Natural killer cell treated with Interleukin-12 subunit alpha and Interleukin-12 subunit beta and Interleukin-15 and Interleukin-18, amount 100 ng/mL, for 72 hours (primary cell): Measurements from ENCODE around the gene MYH9. TPM values are rescaled to one million over a fixed set of nuclear protein-coding genes. Genes with fewer than 3 reads are reported as not detected.
A peak's percentile ranks its signal among the peaks of the same experiment; 100 is the strongest.

Source experiments
- ATAC-seq, 2 donors: fragments of 150-1000 bp; cut with Tn5 transposase in 1 of 2; sonication (Bioruptor Pico), chemical (Tn5 transposase) in 1 of 2; 2 replicates each; pipeline ENCODE4 v1.10.0; 2021
- DNase-seq: peaks from one replicate; pipeline ENCODE4 v3.0.0; 2022; ENCODE audit warnings: low spot score
- H3K27ac Mint-ChIP-seq, 2 donors: 1 replicate in 1 of 2; 2 replicates in 1 of 2; pipeline ENCODE4 v1.8.0; 2022; ENCODE audit warnings: mixed read lengths in 2 of 2, mild to moderate bottlenecking in 1 of 2, moderate library complexity in 1 of 2
- H3K27me3 Mint-ChIP-seq, 2 donors: 1 replicate in 1 of 2; 2 replicates in 1 of 2; pipeline ENCODE4 v1.8.0; 2022; ENCODE audit warnings: mixed read lengths in 2 of 2
- H3K36me3 Mint-ChIP-seq: one replicate; pipeline ENCODE4 v1.8.0; 2022; ENCODE audit warnings: mixed read lengths
- H3K4me1 Mint-ChIP-seq, 2 donors: 1 replicate in 1 of 2; 2 replicates in 1 of 2; pipeline ENCODE4 v1.8.0; 2022; ENCODE audit warnings: low read depth in 2 of 2, mixed read lengths in 2 of 2, mild to moderate bottlenecking in 1 of 2
- H3K4me3 Mint-ChIP-seq: one replicate; pipeline ENCODE4 v1.8.0; 2022; ENCODE audit warnings: mixed read lengths
- H3K9me3 Mint-ChIP-seq: 2 replicates; pipeline ENCODE4 v1.8.0; 2022; ENCODE audit warnings: mixed read lengths
- total RNA-seq, 2 donors: library from RNA; stranded (reverse); gene quantifications; one replicate each; pipeline ENCODE4 v1.2.3, GENCODE V29; 2022

MYH9 gene
- total RNA-seq, 2 donors from 2014 or later, result 623 to 642 TPM

GRCh38 chr22:36386351-36386899 lies 1.3 kb downstream of the MYH9 start:
- Mint-ChIP-seq H3K27ac (peak overlapping the region; percentile 93 to 94), H3K4me3 (peak overlapping the region; percentile 89), H3K9me3 (no peaks in the 10 kb centered on the region), H3K36me3 (peaks cover 16% of the 10 kb centered on the region), H3K4me1 (peaks cover 38 to 42% of the 10 kb centered on the region in 2 donors), H3K27me3 (no peaks in the 10 kb centered on the region)
- DNase-seq (peak; percentile 88), ATAC-seq (peak; percentile 17 to 56)

GRCh38 chr22:36385491-36386350 lies 2.0 kb downstream of the MYH9 start:
- peaks cover 41 to 45% of the 10 kb centered on the region in 2 donors for H3K4me1 Mint-ChIP-seq
- no peaks in the 10 kb centered on the region for H3K27me3 Mint-ChIP-seq
- H3K36me3 Mint-ChIP-seq, result peaks cover 16% of the 10 kb centered on the region
- no peaks in the 10 kb centered on the region for H3K9me3 Mint-ChIP-seq
- ATAC-seq (peak in 1 of 2 donors; percentile 3), DNase-seq (peak; percentile 86)
- H3K27ac Mint-ChIP-seq, result peak overlapping the region; percentile 93 to 94
- H3K4me3 Mint-ChIP-seq, result peak overlapping the region; percentile 89

- no peaks in the 10 kb centered on the region for H3K27me3 Mint-ChIP-seq
- no peaks in the 10 kb centered on the region for H3K9me3 Mint-ChIP-seq
- peaks cover 16% of the 10 kb centered on the region for H3K36me3 Mint-ChIP-seq
- DNase-seq (no peak), ATAC-seq (no peak)
- peak overlapping the region; percentile 93 to 94 for H3K27ac Mint-ChIP-seq
- H3K4me1 Mint-ChIP-seq, result peaks cover 49 to 53% of the 10 kb centered on the region in 2 donors
- H3K4me3 Mint-ChIP-seq, result peak overlapping the region; percentile 89
Observed at GRCh38 chr22:36384766-36385481, 2.8 kb downstream of the MYH9 start.

GRCh38 chr22:36383110-36383581 lies 4.6 kb downstream of the MYH9 start:
- peak overlapping the region; percentile 89 for H3K4me3 Mint-ChIP-seq
- no peaks in the 10 kb centered on the region for H3K9me3 Mint-ChIP-seq
- H3K27me3 Mint-ChIP-seq, result no peaks in the 10 kb centered on the region
- DNase-seq, result peak; percentile 85
- peaks cover 57 to 60% of the 10 kb centered on the region in 2 donors for H3K4me1 Mint-ChIP-seq
- peak in 1 of 2 donors; percentile 28 for ATAC-seq
- H3K36me3 Mint-ChIP-seq, result peaks cover 16% of the 10 kb centered on the region
- H3K27ac Mint-ChIP-seq, result peak overlapping the region; percentile 78 to 90

- Mint-ChIP-seq H3K9me3 (no peaks in the 10 kb centered on the region), H3K4me1 (peaks cover 69 to 74% of the 10 kb centered on the region in 2 donors), H3K36me3 (peaks cover 19% of the 10 kb centered on the region), H3K27ac (peak overlapping the region; percentile 65 to 99), H3K4me3 (peak overlapping the region; percentile 48), H3K27me3 (no peaks in the 10 kb centered on the region)
- ATAC-seq (no peak), DNase-seq (no peak)
Observed at GRCh38 chr22:36381513-36382128, 6.1 kb downstream of the MYH9 start.

- Mint-ChIP-seq H3K4me3 (peak overlapping the region; percentile 89), H3K36me3 (peaks cover 8% of the 10 kb centered on the region), H3K27me3 (no peaks in the 10 kb centered on the region), H3K4me1 (peaks cover 64 to 71% of the 10 kb centered on the region in 2 donors), H3K9me3 (no peaks in the 10 kb centered on the region), H3K27ac (peak overlapping the region; percentile 99)
- ATAC-seq, result no peak
- DNase-seq, result no peak
Observed at GRCh38 chr22:36379593-36380361, 8.0 kb downstream of the MYH9 start.

- no peak for ATAC-seq
- Mint-ChIP-seq H3K9me3 (no peaks in the 10 kb centered on the region), H3K27me3 (no peaks in the 10 kb centered on the region), H3K4me1 (peaks cover 62 to 72% of the 10 kb centered on the region in 2 donors), H3K36me3 (peaks cover 8% of the 10 kb centered on the region), H3K4me3 (peak overlapping the region; percentile 89), H3K27ac (peak overlapping the region; percentile 99)
- no peak for DNase-seq
Observed at GRCh38 chr22:36378869-36379217, 8.9 kb downstream of the MYH9 start.

- peak overlapping the region; percentile 89 for H3K4me3 Mint-ChIP-seq
- DNase-seq (no peak), ATAC-seq (no peak)
- peaks cover 6% of the 10 kb centered on the region for H3K36me3 Mint-ChIP-seq
- no peaks in the 10 kb centered on the region for H3K9me3 Mint-ChIP-seq
- H3K27ac Mint-ChIP-seq, result peak overlapping the region; percentile 99
- H3K4me1 Mint-ChIP-seq, result peaks cover 65 to 74% of the 10 kb centered on the region in 2 donors
- no peaks in the 10 kb centered on the region for H3K27me3 Mint-ChIP-seq
Observed at GRCh38 chr22:36378080-36378868, 9.5 kb downstream of the MYH9 start.

- H3K27ac Mint-ChIP-seq, result peak overlapping the region; percentile 99
- H3K36me3 Mint-ChIP-seq, result peaks cover 4% of the 10 kb centered on the region
- H3K4me3 Mint-ChIP-seq, result peak overlapping the region; percentile 89
- ATAC-seq, result peak; percentile 86 to 89
- H3K27me3 Mint-ChIP-seq, result no peaks in the 10 kb centered on the region
- no peaks in the 10 kb centered on the region for H3K9me3 Mint-ChIP-seq
- DNase-seq, result peak; percentile 69
- H3K4me1 Mint-ChIP-seq, result peaks cover 70 to 80% of the 10 kb centered on the region in 2 donors
Observed at GRCh38 chr22:36377022-36377631, 10.6 kb downstream of the MYH9 start.

- Mint-ChIP-seq H3K9me3 (no peaks in the 10 kb centered on the region), H3K27ac (peak overlapping the region; percentile 99), H3K36me3 (peaks cover 4% of the 10 kb centered on the region), H3K4me3 (peak overlapping the region; percentile 58), H3K27me3 (no peaks in the 10 kb centered on the region), H3K4me1 (peaks cover 70 to 82% of the 10 kb centered on the region in 2 donors)
- ATAC-seq, result no peak
- DNase-seq, result no peak
Observed at GRCh38 chr22:36376265-36376664, 11.5 kb downstream of the MYH9 start.

GRCh38 chr22:36375071-36375980 lies 12.4 kb downstream of the MYH9 start:
- Mint-ChIP-seq H3K4me1 (peaks cover 73 to 86% of the 10 kb centered on the region in 2 donors), H3K27ac (peak overlapping the region; percentile 66 to 89), H3K9me3 (no peaks in the 10 kb centered on the region), H3K36me3 (peaks cover 4% of the 10 kb centered on the region), H3K4me3 (peak overlapping the region; percentile 50), H3K27me3 (no peaks in the 10 kb centered on the region)
- no peak for ATAC-seq
- DNase-seq, result no peak
